SW 1271 (cell line): ENCODE measurements around the gene SLC25A10.

Experiments
- DNase-seq, 2 experiments: peaks; one replicate each; lab custom pipeline; 2025; lab: John Stamatoyannopoulos, UW

Gene SLC25A10

GRCh38 chr17:81687770-81688541 lies 24.1 kb upstream of the SLC25A10 start:
- DNase-seq = no peak

- DNase-seq = no peak
Measured at GRCh38 chr17:81688616-81689015, 23.5 kb upstream of the SLC25A10 start.

- DNase-seq = no peak
Measured at GRCh38 chr17:81690066-81690465, 22.0 kb upstream of the SLC25A10 start.

- DNase-seq = no peak
Measured at GRCh38 chr17:81690549-81690948, 21.5 kb upstream of the SLC25A10 start.

- DNase-seq = no peak
Measured at GRCh38 chr17:81691196-81691595, 20.9 kb upstream of the SLC25A10 start.

GRCh38 chr17:81691608-81692007 lies 20.5 kb upstream of the SLC25A10 start:
- DNase-seq = no peak

GRCh38 chr17:81693509-81694210 lies 18.4 kb upstream of the SLC25A10 start:
- DNase-seq = no peak

- no peak for DNase-seq
Measured at GRCh38 chr17:81694810-81695209, 17.3 kb upstream of the SLC25A10 start.

GRCh38 chr17:81695211-81695610 lies 16.9 kb upstream of the SLC25A10 start:
- no peak for DNase-seq

GRCh38 chr17:81695801-81696200 lies 16.3 kb upstream of the SLC25A10 start:
- DNase-seq = no peak

GRCh38 chr17:81696218-81696941 lies 15.7 kb upstream of the SLC25A10 start:
- DNase-seq = no peak

- no peak for DNase-seq
Measured at GRCh38 chr17:81697261-81698044, 14.6 kb upstream of the SLC25A10 start.

GRCh38 chr17:81700353-81701287 lies 11.5 kb upstream of the SLC25A10 start:
- DNase-seq = no peak

- DNase-seq = no peak
Measured at GRCh38 chr17:81701288-81702071, 10.6 kb upstream of the SLC25A10 start.

GRCh38 chr17:81702934-81703746 lies 8.9 kb upstream of the SLC25A10 start, which contains the start of gene MRPL12:
Gene MRPL12 (plus strand): TSS chr17:81703367. CDS start chr17:81703502, 135 bp downstream.
- DNase-seq = peak; percentile 77 to 80

GRCh38 chr17:81703747-81704654 lies 8.1 kb upstream of the SLC25A10 start:
- DNase-seq = no peak

- DNase-seq = no peak
Measured at GRCh38 chr17:81705518-81706231, 6.4 kb upstream of the SLC25A10 start.
